NT2/D1 (cell line): ENCODE measurements around the gene HAUS2.

Experiments used
- SUZ12 ChIP-seq: IDR thresholded peaks from 2 replicates; pipeline ENCODE4 v1.6.1; 2011; ENCODE audit not compliant: insufficient read length, insufficient read depth; ENCODE audit errors: extremely low read depth
- YY1 ChIP-seq: IDR thresholded peaks from 2 replicates; pipeline ENCODE4 v1.6.1; 2011; ENCODE audit not compliant: insufficient read length, insufficient read depth
- ZNF274 ChIP-seq: IDR thresholded peaks from 2 replicates; pipeline ENCODE4 v1.6.1; 2011; ENCODE audit warnings: mild to moderate bottlenecking, low read depth, low read length

- TF ChIP-seq YY1 (no peak), SUZ12 (no peak), ZNF274 (no peak)
Measured at GRCh38 chr15:42616107-42616506, 67.5 kb downstream of the HAUS2 start.
